GM19239 (cell line): ENCODE measurements around the gene CD244.
"Not testable (repeated sequence)": the region's sequence is repeated elsewhere in the genome, so short reads cannot be mapped to it uniquely, and the experiment has no call there.

Experiments
- DNase-seq: peaks from one replicate; pipeline ENCODE4 v3.0.0; 2011; ENCODE audit warnings: low spot score; ENCODE audit not compliant: insufficient read length
- FAIRE-seq: peaks from 2 replicates; lab custom pipeline; 2011; peaks lifted over from hg19 to GRCh38; lab: Jason Lieb, UNC

CD244 gene

DNA sequence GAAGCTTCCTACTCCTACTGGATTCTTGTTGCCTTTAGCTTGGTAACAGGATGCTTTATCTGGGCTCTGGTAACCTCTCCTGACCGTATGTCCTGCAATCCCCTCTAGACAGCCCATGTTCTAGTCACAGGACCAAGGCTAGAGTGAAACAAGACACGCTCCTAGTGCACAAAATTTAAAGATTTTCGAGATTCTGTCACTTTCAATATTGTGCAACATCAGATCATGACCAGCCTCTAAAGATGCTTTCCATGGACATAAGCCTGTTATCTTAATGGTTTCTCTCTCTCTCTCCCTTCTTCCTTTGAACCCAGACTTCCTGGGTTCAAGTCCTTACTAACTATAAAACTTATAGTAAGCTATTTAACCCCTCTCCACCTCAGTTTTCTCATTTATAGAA is 68.3 kb downstream of the CD244 start:
- no peak for FAIRE-seq

DNA sequence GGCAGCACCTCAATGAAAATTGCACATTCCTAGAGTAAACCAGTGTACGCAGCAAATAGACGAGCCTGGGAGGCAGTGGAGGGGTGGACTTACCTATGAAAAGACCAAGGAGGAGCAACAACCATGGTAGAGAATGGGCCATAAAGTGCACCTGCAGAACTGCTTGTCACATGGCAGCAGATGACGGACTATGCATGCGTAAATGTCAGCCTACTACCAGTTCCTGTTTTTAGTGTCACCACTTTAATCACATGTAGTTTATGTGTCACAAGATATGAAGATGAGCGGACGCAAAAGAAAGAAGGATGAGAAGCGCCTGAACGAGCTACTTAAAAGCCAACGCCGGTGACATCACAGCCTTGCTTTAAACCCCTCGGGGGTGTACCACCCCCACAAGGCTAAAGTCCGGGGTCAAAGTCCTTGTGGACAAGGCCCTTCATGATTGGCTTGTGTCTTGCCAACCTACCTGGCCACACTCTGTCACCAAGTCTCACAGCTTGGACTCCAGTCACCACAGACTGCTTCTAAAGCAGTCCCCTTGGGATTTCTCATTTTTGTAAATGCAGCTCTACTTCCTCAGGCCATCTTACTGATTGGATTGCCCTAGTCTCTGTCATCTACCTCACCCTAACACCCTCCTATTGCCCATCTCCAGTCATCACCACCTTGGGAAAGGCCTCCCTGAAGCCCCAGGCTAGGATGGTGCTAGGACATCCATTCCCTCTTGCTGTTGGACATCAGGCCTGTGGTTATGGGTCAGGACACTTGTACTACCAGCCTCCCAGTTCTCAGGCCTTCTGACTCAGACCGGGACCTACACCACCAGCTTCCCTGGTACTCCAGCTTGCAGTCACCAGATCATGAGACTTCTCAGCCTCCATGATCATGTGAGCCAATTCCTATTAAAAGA is 72.7 kb downstream of the CD244 start:
- DNase-seq (no peak), FAIRE-seq (peak; percentile 98)

More for the DNA sequence above, 68.3 kb downstream of the CD244 start:
- DNase-seq = no peak

DNA sequence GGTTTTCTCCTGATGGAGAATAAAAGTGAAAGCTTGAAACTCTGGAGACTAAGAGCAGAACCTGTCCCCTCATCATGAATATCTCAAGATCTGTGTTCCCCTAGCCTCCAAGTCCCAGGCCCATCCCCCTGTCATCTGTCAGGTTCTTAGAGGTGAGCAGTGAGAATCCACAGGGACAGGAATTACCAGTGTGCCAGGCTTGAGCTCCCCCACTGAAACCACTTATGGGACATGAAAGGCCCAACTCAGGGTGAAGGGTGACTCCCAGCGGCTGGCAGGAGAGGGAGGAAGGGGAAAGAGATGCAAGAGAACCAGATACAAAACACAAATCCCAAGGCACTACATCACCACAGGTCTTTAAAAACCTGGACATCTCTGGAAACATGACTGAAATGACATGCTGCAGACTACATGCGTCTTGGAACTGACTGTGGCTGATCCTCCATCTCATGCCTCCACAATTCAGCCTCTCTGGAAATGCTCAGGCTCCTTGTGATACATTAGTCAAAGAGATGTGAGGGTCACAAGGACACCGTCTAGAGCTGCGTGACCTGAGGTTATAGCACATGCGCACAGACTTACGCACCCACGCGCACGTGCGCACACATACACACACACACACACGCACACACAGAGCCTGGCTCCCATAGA is 73.5 kb downstream of the CD244 start:
- no peak for FAIRE-seq

DNA sequence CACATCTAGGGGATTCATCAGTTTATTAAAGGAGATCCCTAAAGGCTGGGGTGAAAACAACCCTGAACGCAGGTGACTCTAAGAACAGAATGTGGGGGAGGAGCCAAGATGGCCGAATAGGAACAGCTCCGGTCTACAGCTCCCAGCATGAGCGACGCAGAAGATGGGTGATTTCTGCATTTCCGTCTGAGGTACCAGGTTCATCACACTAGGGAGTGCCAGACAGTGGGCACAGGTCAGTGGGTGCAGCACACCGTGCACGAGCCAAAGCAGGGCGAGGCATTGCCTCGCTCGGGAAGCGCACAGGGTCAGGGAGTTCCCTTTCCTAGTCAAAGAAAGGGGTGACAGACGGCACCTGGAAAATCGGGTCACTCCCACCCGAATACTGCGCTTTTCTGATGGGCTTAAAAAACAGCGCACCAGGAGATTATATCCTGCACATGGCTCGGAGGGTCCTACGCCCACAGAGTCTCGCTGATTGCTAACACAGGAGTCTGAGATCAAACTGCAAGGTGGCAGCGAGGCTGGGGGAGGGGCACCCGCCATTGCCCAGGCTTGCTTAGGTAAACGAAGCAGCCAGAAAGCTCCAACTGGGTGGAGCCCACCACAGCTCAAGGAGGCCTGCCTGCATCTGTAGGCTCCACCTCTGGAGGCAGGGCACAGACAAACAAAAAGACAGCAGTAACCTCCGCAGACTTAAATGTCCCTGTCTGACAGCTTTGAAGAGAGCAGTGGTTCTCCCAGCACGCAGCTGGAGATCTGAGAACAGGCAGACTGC is 79.5 kb downstream of the CD244 start:
- DNase-seq = not testable (repeated sequence)

More for the DNA sequence above, 73.5 kb downstream of the CD244 start:
- DNase-seq = no peak

DNA sequence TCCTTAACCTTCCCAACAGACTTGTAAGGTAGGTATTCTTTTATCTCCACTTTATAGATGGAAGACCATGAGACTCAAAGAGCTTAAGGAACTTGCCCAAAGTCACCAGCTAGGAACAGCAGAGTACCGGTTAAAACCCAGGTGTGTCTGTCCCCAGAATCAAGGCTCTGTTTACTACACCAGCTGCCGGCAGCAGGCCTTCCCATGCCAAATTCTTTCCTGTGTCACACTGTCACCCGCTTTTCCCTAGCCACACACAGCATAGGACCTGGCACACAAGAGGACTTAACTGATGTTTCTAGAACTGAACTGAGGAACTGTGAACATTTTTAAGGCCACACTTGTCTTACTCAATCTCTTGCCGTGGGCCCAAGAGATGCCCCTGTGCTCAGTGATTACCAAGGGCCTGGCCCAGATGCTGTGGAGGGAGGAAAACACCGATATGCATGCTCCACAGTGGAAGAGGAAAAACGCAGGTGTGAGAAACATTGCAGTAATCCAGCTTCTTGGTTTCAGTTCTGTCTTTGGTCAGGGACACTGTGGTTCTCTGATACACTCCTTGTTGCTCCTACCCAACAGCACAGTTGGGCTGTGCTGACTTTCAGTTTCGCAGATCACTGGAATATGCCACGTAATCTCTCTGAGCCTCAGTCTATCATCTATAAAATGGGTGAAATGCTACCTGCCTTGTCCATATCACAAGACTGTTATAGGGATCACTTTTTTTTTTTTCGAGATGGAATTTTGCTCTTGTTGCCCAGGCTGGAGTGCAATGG is 80.6 kb downstream of the CD244 start:
- DNase-seq (peak; percentile 66), FAIRE-seq (peak; percentile 97)

More for the DNA sequence above, 79.5 kb downstream of the CD244 start:
- not testable (repeated sequence) for FAIRE-seq

DNA sequence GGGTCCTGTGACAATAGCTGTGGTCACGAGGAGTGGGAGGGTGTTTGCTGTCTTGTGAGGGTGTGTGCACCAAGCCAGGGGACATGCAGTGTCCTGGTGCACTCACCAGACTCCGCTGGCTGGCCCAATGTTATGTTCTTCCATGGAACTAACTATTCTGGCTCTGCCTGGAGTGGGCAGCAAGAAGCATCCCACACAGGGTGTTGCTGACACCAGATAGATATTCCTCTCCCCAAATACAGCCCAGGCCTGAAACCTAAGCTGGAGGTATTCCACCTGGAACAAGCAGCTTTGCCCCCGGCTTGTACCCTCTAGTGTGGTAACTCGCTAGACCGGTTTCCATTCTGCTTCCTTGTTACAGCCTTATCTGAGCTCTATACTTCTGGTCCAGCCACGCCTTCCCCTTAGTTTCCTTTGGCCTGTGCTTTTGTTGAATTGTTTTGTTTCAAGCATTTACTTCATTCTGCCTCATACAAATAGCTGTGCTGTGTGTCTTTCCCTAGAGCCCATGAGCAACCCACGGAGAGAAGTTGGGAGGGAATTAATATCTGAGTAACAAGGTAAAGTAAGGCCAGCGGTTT is 81.4 kb downstream of the CD244 start:
- DNase-seq (no peak), FAIRE-seq (no peak)

DNA sequence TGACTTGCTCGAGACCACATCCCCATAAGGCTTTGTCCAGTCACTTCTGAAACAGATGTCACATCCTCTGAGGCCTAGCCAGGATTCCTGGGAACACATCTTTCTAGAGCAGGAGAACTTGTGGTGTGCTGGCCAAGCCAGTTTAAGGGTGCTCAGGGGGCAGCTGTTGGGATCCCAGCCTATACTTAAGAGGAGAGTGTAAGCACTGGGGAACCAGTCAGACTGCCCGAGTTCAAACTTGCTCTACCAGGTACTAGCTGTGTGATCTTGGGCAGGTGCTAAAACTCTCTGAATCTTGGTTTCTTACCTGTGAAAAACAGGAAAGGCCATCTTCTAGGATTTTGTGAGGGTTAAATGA is 82.3 kb downstream of the CD244 start:
- DNase-seq = no peak
- no peak for FAIRE-seq
